DOHH2 (cell line): ENCODE measurements around the gene PPP2R2B.

Experiments used
- H3F3A ChIP-seq: fragments of 200-600 bp; sonication (generic), shearing (Covaris generic); 2 replicates; pipeline ENCODE4 v1.6.0; 2016; ENCODE audit warnings: antibody characterized with exemption, mild to moderate bottlenecking; ENCODE audit not compliant: control insufficient read depth, insufficient read depth
- H3K27ac ChIP-seq: fragments of 200-600 bp; sonication (generic); 2 replicates; pipeline ENCODE4 v1.5.1; 2014; ENCODE audit warnings: low read depth, mild to moderate bottlenecking, low read length, moderate library complexity
- H3K27me3 ChIP-seq: fragments of 200-600 bp; sonication (generic); 2 replicates; pipeline ENCODE4 v1.6.1; 2014; ENCODE audit warnings: mild to moderate bottlenecking, low read length, mixed read lengths; ENCODE audit not compliant: control insufficient read depth
- H3K36me3 ChIP-seq: fragments of 200-600 bp; sonication (generic); 2 replicates; pipeline ENCODE4 v1.6.1; 2014; ENCODE audit warnings: mild to moderate bottlenecking, low read length, moderate library complexity, mixed read lengths; ENCODE audit not compliant: control insufficient read depth
- H3K4me1 ChIP-seq: fragments of 200-600 bp; sonication (generic); 2 replicates; pipeline ENCODE4 v1.6.1; 2014; ENCODE audit warnings: mild to moderate bottlenecking, low read length, mixed read lengths; ENCODE audit not compliant: control insufficient read depth
- H3K4me2 ChIP-seq: fragments of 200-600 bp; sonication (generic); 2 replicates; pipeline ENCODE4 v1.6.0; 2014; ENCODE audit warnings: mild to moderate bottlenecking, low read length, moderate library complexity
- H3K4me3 ChIP-seq: fragments of 200-600 bp; sonication (generic); 2 replicates; pipeline ENCODE4 v1.5.1; 2014; ENCODE audit warnings: mild to moderate bottlenecking, low read length, mixed read lengths
- H3K79me2 ChIP-seq: fragments of 200-600 bp; sonication (generic); 2 replicates; pipeline ENCODE4 v1.6.1; 2014; ENCODE audit warnings: mild to moderate bottlenecking, low read length, mixed read lengths; ENCODE audit not compliant: control insufficient read depth
- H3K9me2 ChIP-seq: fragments of 200-600 bp; sonication (generic); replicated peaks from 2 replicates; pipeline ENCODE4 v1.6.1; 2014; ENCODE audit warnings: mild to moderate bottlenecking, low read length, mixed read lengths; ENCODE audit not compliant: control insufficient read depth
- H3K9me3 ChIP-seq: fragments of 200-600 bp; sonication (generic); 2 replicates; pipeline ENCODE4 v1.6.1; 2014; ENCODE audit warnings: antibody characterized with exemption, low read length, mixed read lengths; ENCODE audit not compliant: control insufficient read depth, insufficient read depth
- H4K20me1 ChIP-seq: fragments of 200-600 bp; sonication (generic); 2 replicates; pipeline ENCODE4 v1.6.0; 2014; ENCODE audit warnings: low read depth, mild to moderate bottlenecking, antibody characterized with exemption, low read length, moderate library complexity; ENCODE audit not compliant: control insufficient read depth, insufficient read depth
- EZH2phosphoT487 ChIP-seq: fragments of 200-600 bp; sonication (generic); IDR thresholded peaks from 2 replicates; pipeline ENCODE4 v1.6.1; 2017; ENCODE audit warnings: borderline replicate concordance, mild to moderate bottlenecking, antibody characterized with exemption, low read length, moderate library complexity, mixed read lengths
- TF ChIP-seq, protein P1 (sequence below): fragments of 200-600 bp; sonication (generic); IDR thresholded peaks from one replicate; pipeline ENCODE4 v1.5.1; 2014; ENCODE audit warnings: antibody characterized with exemption, mild to moderate bottlenecking, low read depth, low read length; ENCODE audit not compliant: poor library complexity, severe bottlenecking

Gene PPP2R2B

DNA sequence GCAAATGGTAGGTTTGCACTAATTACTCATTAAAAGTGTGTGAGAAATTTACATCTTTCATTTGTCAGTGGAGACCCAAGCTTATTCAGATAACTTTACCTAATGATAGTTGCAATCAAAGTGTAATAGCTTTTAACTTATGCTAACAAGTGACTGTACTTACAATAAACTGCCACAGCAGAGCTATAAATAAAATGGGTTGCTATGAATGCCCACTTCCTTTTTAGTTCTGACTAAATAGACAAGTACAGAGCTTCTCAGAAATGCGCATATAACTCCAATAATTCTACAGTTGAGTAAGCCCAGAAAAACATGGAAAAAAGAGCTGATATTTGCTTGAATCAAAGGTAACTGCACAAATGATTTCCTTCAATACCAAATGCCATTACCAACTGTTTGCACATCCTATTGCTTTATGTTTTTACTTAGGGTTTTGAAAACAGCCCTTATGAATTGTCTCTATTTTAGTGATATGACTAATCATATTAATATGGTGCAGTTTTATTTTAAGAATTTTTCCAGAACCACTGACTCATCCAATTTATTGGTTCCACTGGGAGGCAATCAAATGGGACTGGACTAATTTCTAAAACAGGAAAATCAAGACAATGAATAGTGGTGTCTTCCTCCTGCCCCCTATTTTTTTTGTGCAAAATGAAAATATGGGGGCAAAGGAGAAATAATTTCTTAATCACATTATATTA, 84.1 kb downstream of the PPP2R2B start:
- Histone ChIP-seq H3K4me2 (no peak overlapping the region), H3K79me2 (no peaks in the 10 kb centered on the region), H4K20me1 (no peaks in the 10 kb centered on the region), H3K9me2 (no peaks in the 10 kb centered on the region; the same call in 1 of the 2 replicates), H3K27ac (no peak overlapping the region), H3K27me3 (no peaks in the 10 kb centered on the region), H3K36me3 (no peaks in the 10 kb centered on the region), H3K4me1 (no peaks in the 10 kb centered on the region), H3K4me3 (no peak overlapping the region), H3F3A (no peaks in the 10 kb centered on the region), H3K9me3 (no peaks in the 10 kb centered on the region)
- TF ChIP-seq EZH2phosphoT487: no peak
- TF ChIP-seq, protein P1, sequence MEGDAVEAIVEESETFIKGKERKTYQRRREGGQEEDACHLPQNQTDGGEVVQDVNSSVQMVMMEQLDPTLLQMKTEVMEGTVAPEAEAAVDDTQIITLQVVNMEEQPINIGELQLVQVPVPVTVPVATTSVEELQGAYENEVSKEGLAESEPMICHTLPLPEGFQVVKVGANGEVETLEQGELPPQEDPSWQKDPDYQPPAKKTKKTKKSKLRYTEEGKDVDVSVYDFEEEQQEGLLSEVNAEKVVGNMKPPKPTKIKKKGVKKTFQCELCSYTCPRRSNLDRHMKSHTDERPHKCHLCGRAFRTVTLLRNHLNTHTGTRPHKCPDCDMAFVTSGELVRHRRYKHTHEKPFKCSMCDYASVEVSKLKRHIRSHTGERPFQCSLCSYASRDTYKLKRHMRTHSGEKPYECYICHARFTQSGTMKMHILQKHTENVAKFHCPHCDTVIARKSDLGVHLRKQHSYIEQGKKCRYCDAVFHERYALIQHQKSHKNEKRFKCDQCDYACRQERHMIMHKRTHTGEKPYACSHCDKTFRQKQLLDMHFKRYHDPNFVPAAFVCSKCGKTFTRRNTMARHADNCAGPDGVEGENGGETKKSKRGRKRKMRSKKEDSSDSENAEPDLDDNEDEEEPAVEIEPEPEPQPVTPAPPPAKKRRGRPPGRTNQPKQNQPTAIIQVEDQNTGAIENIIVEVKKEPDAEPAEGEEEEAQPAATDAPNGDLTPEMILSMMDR: no peak

- no peaks in the 10 kb centered on the region for H4K20me1 ChIP-seq
- no peaks in the 10 kb centered on the region for H3F3A ChIP-seq
- no peaks in the 10 kb centered on the region for H3K79me2 ChIP-seq
- H3K4me1 ChIP-seq: no peaks in the 10 kb centered on the region
- H3K27me3 ChIP-seq: no peaks in the 10 kb centered on the region
- H3K4me3 ChIP-seq: no peak overlapping the region
- H3K4me2 ChIP-seq: no peak overlapping the region
- no peaks in the 10 kb centered on the region for H3K9me3 ChIP-seq
- TF ChIP-seq, protein P1: no peak
- no peak for TF ChIP-seq EZH2phosphoT487
- no peaks in the 10 kb centered on the region for H3K9me2 ChIP-seq
- H3K27ac ChIP-seq: no peak overlapping the region
- no peaks in the 10 kb centered on the region for H3K36me3 ChIP-seq
Measured at GRCh38 chr5:146793709-146794108, 84.8 kb downstream of the PPP2R2B start.

DNA sequence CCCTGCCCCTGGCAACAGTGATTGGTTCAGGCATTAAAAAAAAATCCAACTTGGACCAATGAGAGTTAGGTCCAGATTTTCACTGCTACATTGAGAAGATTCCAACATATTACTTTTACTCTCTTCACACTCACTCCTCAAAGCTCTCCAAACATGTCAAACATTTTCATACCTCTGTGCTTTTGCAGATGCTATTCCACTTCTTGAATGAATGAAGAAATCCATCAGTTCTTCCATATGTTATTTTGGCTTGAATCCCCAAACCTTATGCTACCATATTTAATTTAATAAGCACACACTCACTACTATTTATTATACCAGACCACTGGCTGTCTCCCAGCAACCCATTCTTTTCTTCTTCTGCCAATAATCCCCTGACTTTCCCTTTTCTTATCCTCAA, 87.1 kb downstream of the PPP2R2B start:
- H3K36me3 ChIP-seq: no peaks in the 10 kb centered on the region
- H3K27ac ChIP-seq: no peak overlapping the region
- H3K79me2 ChIP-seq: no peaks in the 10 kb centered on the region
- no peaks in the 10 kb centered on the region for H3K4me1 ChIP-seq
- no peaks in the 10 kb centered on the region for H3F3A ChIP-seq
- no peaks in the 10 kb centered on the region for H3K9me3 ChIP-seq
- no peaks in the 10 kb centered on the region for H4K20me1 ChIP-seq
- H3K4me3 ChIP-seq: no peak overlapping the region
- H3K27me3 ChIP-seq: no peaks in the 10 kb centered on the region
- H3K4me2 ChIP-seq: no peak overlapping the region
- H3K9me2 ChIP-seq: no peaks in the 10 kb centered on the region
- no peak for TF ChIP-seq EZH2phosphoT487
- TF ChIP-seq, protein P1: no peak
